ENCODE data around the gene C7orf33. TPM values are rescaled to one million over a fixed set of nuclear protein-coding genes. Genes with fewer than 3 reads are reported as not detected.
A peak's percentile ranks its signal among the peaks of the same experiment; 100 is the strongest.

C7orf33 gene
- total RNA-seq, 4 donors from 2014 or later = not detected

DNA sequence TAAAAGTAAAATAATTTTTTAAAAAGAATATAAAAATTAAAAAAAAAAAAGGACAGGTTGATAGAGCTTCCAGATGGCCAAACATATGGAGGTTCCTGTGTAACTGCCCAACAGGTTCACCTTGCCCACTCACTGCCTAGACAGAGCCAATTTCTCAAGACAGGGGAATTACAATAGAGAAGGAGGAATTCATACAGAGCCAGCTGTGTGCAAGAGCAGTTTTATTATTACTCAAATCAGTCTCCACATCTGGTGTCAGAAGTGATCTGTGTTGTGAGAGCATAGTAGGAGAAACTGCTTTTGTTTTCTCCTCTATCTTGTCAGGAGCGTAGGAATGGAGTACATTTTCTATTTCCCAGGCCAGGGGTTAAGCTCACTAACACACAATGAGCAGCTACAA is 31.0 kb downstream of the C7orf33 start:
- H3K9me3 ChIP-seq = no peaks in the 10 kb centered on the region
- no peaks in the 10 kb centered on the region for H3K27me3 ChIP-seq
- no peak for DNase-seq (ENCODE audit: low spot score in 2 of 2)
- no peak overlapping the region for H3K4me3 ChIP-seq
- no peaks in the 10 kb centered on the region for H3K36me3 ChIP-seq
- H3K4me1 ChIP-seq = no peaks in the 10 kb centered on the region
- no peak for TF ChIP-seq CTCF (IDR thresholded peaks at IDR 0.05)
- no peak for TF ChIP-seq POLR2A (IDR thresholded peaks at IDR 0.05)
- no peak for TF ChIP-seq EP300 (IDR thresholded peaks at IDR 0.05)
- TF ChIP-seq POLR2AphosphoS5 (IDR thresholded peaks at IDR 0.05) = no peak
- 97% methylated on average over 1 of the region's 1 CpG for WGBS
- H3K27ac ChIP-seq = no peak overlapping the region

- Histone ChIP-seq H3K27ac (peak overlapping the region; percentile 20), H3K27me3 (no peaks in the 10 kb centered on the region), H3K4me1 (no peaks in the 10 kb centered on the region), H3K36me3 (no peaks in the 10 kb centered on the region), H3K9me3 (no peaks in the 10 kb centered on the region), H3K4me3 (no peak overlapping the region)
- whole genome bisulfite sequencing = 48% methylated on average over 8 of the region's 8 CpGs
- TF ChIP-seq POLR2A (IDR thresholded peaks at IDR 0.05) (no peak), EP300 (IDR thresholded peaks at IDR 0.05) (no peak), CTCF (IDR thresholded peaks at IDR 0.05) (no peak), POLR2AphosphoS5 (IDR thresholded peaks at IDR 0.05) (no peak)
- no peak for DNase-seq (ENCODE audit: low spot score in 2 of 2)
These were observed 32.5 kb downstream of the C7orf33 start for GRCh38 chr7:148622887-148623585.

DNA sequence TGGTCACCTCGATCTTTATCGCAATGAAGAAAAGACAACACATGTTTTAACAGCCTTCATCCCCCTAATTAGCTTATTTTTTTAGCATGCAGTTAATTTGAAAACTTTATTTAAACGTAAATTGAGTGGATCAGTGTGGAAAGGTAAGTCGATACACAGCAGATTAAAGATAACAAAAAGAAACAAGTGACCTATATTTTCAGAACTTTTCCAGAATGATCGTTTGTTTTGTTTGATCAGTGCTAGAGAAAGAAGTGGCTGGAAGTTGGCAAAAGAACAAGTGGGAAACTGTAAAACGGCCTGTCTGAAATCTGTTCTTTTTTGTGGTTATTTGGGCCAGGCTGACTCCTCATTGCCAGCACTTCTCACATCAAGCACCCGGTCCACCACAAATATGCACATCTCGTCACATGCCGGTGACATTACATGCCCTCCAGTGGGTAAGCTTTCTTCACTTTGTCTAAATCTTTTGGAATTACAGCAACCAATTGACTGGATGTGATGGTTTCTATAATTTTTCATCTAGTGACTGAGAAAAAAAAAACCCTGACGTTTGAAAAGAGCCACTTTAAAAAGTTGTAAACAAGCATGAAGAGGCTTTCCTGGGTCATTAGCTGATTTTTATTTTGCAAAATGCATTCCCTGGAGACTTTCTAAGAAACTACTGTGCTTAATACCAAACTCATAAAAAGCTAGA is 33.2 kb downstream of the C7orf33 start:
- Histone ChIP-seq H3K4me3 (no peak overlapping the region), H3K4me1 (no peaks in the 10 kb centered on the region), H3K27ac (no peak overlapping the region), H3K36me3 (no peaks in the 10 kb centered on the region), H3K27me3 (no peaks in the 10 kb centered on the region), H3K9me3 (no peaks in the 10 kb centered on the region)
- TF ChIP-seq POLR2AphosphoS5 (IDR thresholded peaks at IDR 0.05) (no peak), CTCF (IDR thresholded peaks at IDR 0.05) (no peak), POLR2A (IDR thresholded peaks at IDR 0.05) (no peak), EP300 (IDR thresholded peaks at IDR 0.05) (no peak)
- no peak for DNase-seq (ENCODE audit: low spot score in 2 of 2)
- WGBS = 37% methylated on average over 10 of the region's 10 CpGs

DNA sequence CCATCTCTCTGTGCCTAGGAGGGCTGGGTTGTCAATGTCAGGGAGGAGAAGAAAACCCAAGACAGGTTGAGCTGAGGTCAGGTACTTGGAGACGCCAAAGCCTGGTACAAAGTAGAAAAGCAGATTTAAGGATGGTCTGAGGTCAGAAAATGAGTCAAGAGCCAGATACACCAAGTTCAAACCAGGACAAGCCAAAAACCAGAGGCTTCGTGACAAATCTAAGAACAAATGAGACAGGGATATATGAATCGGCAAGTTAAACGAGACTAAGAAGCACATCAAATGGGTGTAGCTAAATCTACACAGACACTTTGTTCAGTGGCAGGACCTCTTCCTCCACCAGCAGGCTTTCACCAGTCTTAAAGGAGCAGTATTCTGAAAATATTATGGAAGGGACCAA is 34.2 kb downstream of the C7orf33 start:
- no peak for DNase-seq (ENCODE audit: low spot score in 2 of 2)
- 66% methylated on average over 4 of the region's 4 CpGs for WGBS
- TF ChIP-seq EP300 (IDR thresholded peaks at IDR 0.05) = no peak
- no peak for TF ChIP-seq POLR2AphosphoS5 (IDR thresholded peaks at IDR 0.05)
- no peak for TF ChIP-seq POLR2A (IDR thresholded peaks at IDR 0.05)
- TF ChIP-seq CTCF (IDR thresholded peaks at IDR 0.05) = no peak
- no peak overlapping the region for H3K4me3 ChIP-seq
- no peaks in the 10 kb centered on the region for H3K27me3 ChIP-seq
- no peaks in the 10 kb centered on the region for H3K9me3 ChIP-seq
- H3K36me3 ChIP-seq = no peaks in the 10 kb centered on the region
- H3K27ac ChIP-seq = no peak overlapping the region
- no peaks in the 10 kb centered on the region for H3K4me1 ChIP-seq

- 90% methylated on average over 3 of the region's 3 CpGs for WGBS
- no peak for TF ChIP-seq CTCF (IDR thresholded peaks at IDR 0.05)
- no peak for TF ChIP-seq EP300 (IDR thresholded peaks at IDR 0.05)
- no peak for TF ChIP-seq POLR2AphosphoS5 (IDR thresholded peaks at IDR 0.05)
- TF ChIP-seq POLR2A (IDR thresholded peaks at IDR 0.05) = no peak
These were observed 34.8 kb downstream of the C7orf33 start for GRCh38 chr7:148625342-148625741.

More at GRCh38 chr7:148625342-148625741, 34.8 kb downstream of the C7orf33 start:
- no peak for DNase-seq (ENCODE audit: low spot score in 2 of 2)
- Histone ChIP-seq H3K27me3 (no peaks in the 10 kb centered on the region), H3K4me3 (no peak overlapping the region), H3K27ac (peak overlapping the region; percentile 11), H3K9me3 (no peaks in the 10 kb centered on the region), H3K36me3 (no peaks in the 10 kb centered on the region), H3K4me1 (no peaks in the 10 kb centered on the region)
